Suprapubic skin (tissue), 4 donors: ENCODE results near the gene HELZ.

Experiments
- CTCF ChIP-seq, 2 donors: fragments of 200-600 bp in 1 of 2; fragments of 450-650 bp in 1 of 2; sonication (generic) in 1 of 2; IDR thresholded peaks; one replicate each; pipeline ENCODE4 v1.5.1; 2016 to 2019; ENCODE audit warnings: antibody characterized with exemption in 2 of 2, mild to moderate bottlenecking in 1 of 2, moderate library complexity in 1 of 2
- POLR2A ChIP-seq, 2 donors: fragments of 450-650 bp; IDR thresholded peaks; one replicate each; pipeline ENCODE4 v1.6.1; 2017; ENCODE audit warnings: antibody characterized with exemption in 2 of 2, mild to moderate bottlenecking in 2 of 2, moderate library complexity in 2 of 2
- POLR2AphosphoS5 ChIP-seq, 3 donors: sonication (generic); formaldehyde crosslinking; IDR thresholded peaks; one replicate each; pipeline ENCODE4 v1.6.1; 2017; ENCODE audit warnings: antibody characterized with exemption in 3 of 3

- TF ChIP-seq CTCF (IDR thresholded peaks at IDR 0.05) (no peak), POLR2A (IDR thresholded peaks at IDR 0.05) (no peak), POLR2AphosphoS5 (IDR thresholded peaks at IDR 0.05) (no peak)
These were observed 34.1 kb downstream of the HELZ start for GRCh38 chr17:67210915-67211314.
